Right lobe of liver (tissue), 6 donors: Measurements from ENCODE around the gene GALNTL6. TPM values are rescaled to one million over a fixed set of nuclear protein-coding genes. Genes with fewer than 3 reads are reported as not detected.
A peak's percentile ranks its signal among the peaks of the same experiment; 100 is the strongest.

ENCODE experiments used
- ATAC-seq, 4 donors: fragments of 200-7000 bp; cut with Tn5 transposase; one replicate each; pipeline ENCODE4 v1.9.1; 2020; ENCODE audit warnings: mild to moderate bottlenecking in 4 of 4, moderate library complexity in 4 of 4
- DNase-seq, 3 donors: peaks; one replicate each; pipeline ENCODE4 v3.0.0-alpha.2; 2020
- H3K27ac ChIP-seq, 3 donors: fragments of 200-600 bp; one replicate each; pipeline ENCODE4 v1.8.0; 2022
- H3K27me3 ChIP-seq, 2 donors: fragments of 200-600 bp; one replicate each; pipeline ENCODE4 v1.8.0; 2022
- H3K36me3 ChIP-seq, 4 donors: fragments of 200-600 bp; sonication (generic) in 1 of 4; one replicate each; pipeline versions ENCODE4 v1.5.1 to v1.8.0; 2017 to 2022; ENCODE audit warnings: control low read depth in 1 of 4
- H3K4me1 ChIP-seq, 4 donors: fragments of 200-600 bp; sonication (generic) in 1 of 4; one replicate each; pipeline versions ENCODE4 v1.5.1 to v1.8.0; 2017 to 2022; ENCODE audit warnings: control low read depth in 1 of 4
- H3K4me3 ChIP-seq, 3 donors: fragments of 200-600 bp; one replicate each; pipeline ENCODE4 v1.8.0; 2022
- H3K9me3 ChIP-seq, 4 donors: fragments of 200-600 bp; sonication (generic) in 1 of 4; one replicate each; pipeline versions ENCODE4 v1.5.1 to v1.8.0; 2017 to 2022; ENCODE audit warnings: control low read depth in 1 of 4
- POLR2A ChIP-seq: fragments of 450-650 bp; IDR thresholded peaks from one replicate; pipeline ENCODE4 v1.6.1; 2017; ENCODE audit warnings: antibody characterized with exemption, mild to moderate bottlenecking
- WGBS: methylation state at CpG from one replicate; pipeline ENCODE4 v1.1.6; 2018; ENCODE audit warnings: low coverage, low lambda C conversion rate; ENCODE audit not compliant: insufficient coverage; ENCODE audit errors: missing lambda C conversion rate; 5-methylcytosine and 5-hydroxymethylcytosine counted together
- intact Hi-C, 2 donors: fragments of 100-400 bp; cut with DNase I; formaldehyde crosslinking; loops; one replicate each; pipeline versions ENCODE4 v1.11.2 to v1.14.1; 2022
- total RNA-seq, 6 experiments: library from RNA; depleted of rRNA in 2 of 6; stranded (reverse); fragments of >200 nt in 2 of 6; fragmentation: NEBNext Ultra II Directional in 3 of 6; extraction: Animal tissue kit (Norgen Biotek cat#: 25700) in 3 of 6; gene quantifications; one replicate each; pipeline versions ENCODE4 v1.1.0 to v1.2.4, GENCODE V29; 2016 to 2023
- TF ChIP-seq, protein P1 (sequence below), 4 donors: fragments of 200-600 bp in 3 of 4; fragments of 450-650 bp in 1 of 4; IDR thresholded peaks; one replicate each; pipeline versions ENCODE4 v1.5.1 to v1.8.0; 2016 to 2022; ENCODE audit warnings: antibody characterized with exemption in 4 of 4, mild to moderate bottlenecking in 2 of 4
- donor health status: DM: no; HTN: yes; CAD: no.
- donor health status: DM: no; HTN: no; CAD: no.
- donor health status: DM: no; HTN: no; CAD: no.
- donor health status: DM: no; HTN: yes; CAD: no.
- donor health status: DM: no; HTN: yes; CAD: no.

Gene GALNTL6
- total RNA-seq, 6 experiments from 2014 or later, result 0.15 to 1.1 (median 0.30) TPM; not detected in 3

DNA sequence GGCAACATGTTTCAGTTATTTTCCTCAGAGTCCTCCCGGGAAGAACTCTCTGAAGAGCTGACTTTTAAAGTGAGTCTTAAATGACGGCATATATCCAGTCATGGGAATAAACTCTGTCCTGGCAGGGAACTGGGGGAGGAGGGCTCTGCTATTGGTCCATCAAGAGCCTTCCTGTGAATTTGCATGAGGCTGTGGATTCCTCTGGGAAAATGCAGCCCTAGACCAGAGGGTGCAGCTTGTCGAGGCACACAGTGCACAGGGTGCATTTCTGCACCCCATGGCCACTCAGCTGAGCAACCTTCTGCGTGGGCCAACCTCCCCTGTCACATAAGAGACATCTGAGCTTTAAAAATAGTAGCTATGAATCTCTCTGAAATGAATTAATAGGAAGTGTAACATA is 360.0 kb downstream of the GALNTL6 start:
- no peaks in the 10 kb centered on the region for H3K9me3 ChIP-seq
- H3K36me3 ChIP-seq, result no peaks in the 10 kb centered on the region
- H3K4me1 ChIP-seq, result no peaks in the 10 kb centered on the region
- ATAC-seq, result no peak
- no peak overlapping the region for H3K4me3 ChIP-seq
- TF ChIP-seq, protein P1, sequence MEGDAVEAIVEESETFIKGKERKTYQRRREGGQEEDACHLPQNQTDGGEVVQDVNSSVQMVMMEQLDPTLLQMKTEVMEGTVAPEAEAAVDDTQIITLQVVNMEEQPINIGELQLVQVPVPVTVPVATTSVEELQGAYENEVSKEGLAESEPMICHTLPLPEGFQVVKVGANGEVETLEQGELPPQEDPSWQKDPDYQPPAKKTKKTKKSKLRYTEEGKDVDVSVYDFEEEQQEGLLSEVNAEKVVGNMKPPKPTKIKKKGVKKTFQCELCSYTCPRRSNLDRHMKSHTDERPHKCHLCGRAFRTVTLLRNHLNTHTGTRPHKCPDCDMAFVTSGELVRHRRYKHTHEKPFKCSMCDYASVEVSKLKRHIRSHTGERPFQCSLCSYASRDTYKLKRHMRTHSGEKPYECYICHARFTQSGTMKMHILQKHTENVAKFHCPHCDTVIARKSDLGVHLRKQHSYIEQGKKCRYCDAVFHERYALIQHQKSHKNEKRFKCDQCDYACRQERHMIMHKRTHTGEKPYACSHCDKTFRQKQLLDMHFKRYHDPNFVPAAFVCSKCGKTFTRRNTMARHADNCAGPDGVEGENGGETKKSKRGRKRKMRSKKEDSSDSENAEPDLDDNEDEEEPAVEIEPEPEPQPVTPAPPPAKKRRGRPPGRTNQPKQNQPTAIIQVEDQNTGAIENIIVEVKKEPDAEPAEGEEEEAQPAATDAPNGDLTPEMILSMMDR (IDR thresholded peaks at IDR 0.05), result no peak
- no peak for DNase-seq
- no peaks in the 10 kb centered on the region for H3K27me3 ChIP-seq
- WGBS, result 34% methylated on average over 3 of the region's 4 CpGs
- no peak overlapping the region for H3K27ac ChIP-seq
- intact Hi-C loops, result no loop called here

- no peaks in the 10 kb centered on the region for H3K36me3 ChIP-seq
- no peak overlapping the region for H3K27ac ChIP-seq
- DNase-seq (no peak), ATAC-seq (no peak)
- no peaks in the 10 kb centered on the region for H3K4me1 ChIP-seq
- intact Hi-C loops, result no loop called here
- TF ChIP-seq POLR2A, result no peak
- TF ChIP-seq, protein P1 (IDR thresholded peaks at IDR 0.05), result no peak
- H3K4me3 ChIP-seq, result no peak overlapping the region
- no peaks in the 10 kb centered on the region for H3K27me3 ChIP-seq
- no peaks in the 10 kb centered on the region for H3K9me3 ChIP-seq
Measured at GRCh38 chr4:172177382-172177781, 364.2 kb downstream of the GALNTL6 start.

GRCh38 chr4:172188248-172188988 is 375.2 kb downstream of the GALNTL6 start:
- Histone ChIP-seq H3K4me3 (no peak overlapping the region), H3K4me1 (no peaks in the 10 kb centered on the region), H3K27ac (no peak overlapping the region), H3K9me3 (no peaks in the 10 kb centered on the region), H3K36me3 (no peaks in the 10 kb centered on the region), H3K27me3 (no peaks in the 10 kb centered on the region)
- no peak for ATAC-seq
- 26% methylated on average over 6 of the region's 6 CpGs for WGBS
- no peak for DNase-seq
- TF ChIP-seq POLR2A, result no peak
- TF ChIP-seq, protein P1 (IDR thresholded peaks at IDR 0.05), result no peak
- intact Hi-C loops, result no loop called here

- TF ChIP-seq, protein P1 (IDR thresholded peaks at IDR 0.05), result peak; percentile 22 to 47 (median 34)
- TF ChIP-seq POLR2A, result no peak
- no peaks in the 10 kb centered on the region for H3K4me1 ChIP-seq
- H3K27me3 ChIP-seq, result no peaks in the 10 kb centered on the region
- H3K4me3 ChIP-seq, result no peak overlapping the region
- no peak overlapping the region for H3K27ac ChIP-seq
- DNase-seq, result no peak
- ATAC-seq, result no peak
- no peaks in the 10 kb centered on the region for H3K9me3 ChIP-seq
- intact Hi-C loops, result no loop called here
- H3K36me3 ChIP-seq, result no peaks in the 10 kb centered on the region
Measured at GRCh38 chr4:172202480-172203076, 389.4 kb downstream of the GALNTL6 start.
